ENCODE data around the gene NTSR1.
"Not testable (repeated sequence)": the region's sequence is repeated elsewhere in the genome, so short reads cannot be mapped to it uniquely, and the experiment has no call there.

The NTSR1 gene

GRCh38 chr20:62675156-62675876, 33.3 kb upstream of the NTSR1 start:
- FAIRE-seq: no peak

GRCh38 chr20:62675877-62676260, 32.8 kb upstream of the NTSR1 start:
- FAIRE-seq: no peak

DNA sequence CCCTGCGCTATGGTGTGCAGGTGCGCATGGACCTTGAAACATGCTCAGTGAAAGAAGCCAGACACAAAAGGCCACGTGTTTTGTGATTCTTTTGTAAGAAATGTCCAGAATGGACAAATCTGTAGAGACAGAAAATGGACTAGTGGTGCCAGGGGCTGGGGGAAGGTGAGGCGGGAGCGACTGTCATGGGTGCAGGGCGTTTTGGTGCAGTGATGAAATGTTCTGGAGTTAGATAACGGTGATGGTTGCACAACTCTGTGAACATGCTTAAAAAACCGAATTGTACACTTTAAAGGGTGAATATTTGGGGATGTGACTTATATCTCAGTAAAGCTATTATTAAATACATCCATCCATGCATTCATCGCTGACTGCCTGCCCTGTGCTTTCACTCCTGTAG, 31.7 kb upstream of the NTSR1 start:
- FAIRE-seq: no peak

DNA sequence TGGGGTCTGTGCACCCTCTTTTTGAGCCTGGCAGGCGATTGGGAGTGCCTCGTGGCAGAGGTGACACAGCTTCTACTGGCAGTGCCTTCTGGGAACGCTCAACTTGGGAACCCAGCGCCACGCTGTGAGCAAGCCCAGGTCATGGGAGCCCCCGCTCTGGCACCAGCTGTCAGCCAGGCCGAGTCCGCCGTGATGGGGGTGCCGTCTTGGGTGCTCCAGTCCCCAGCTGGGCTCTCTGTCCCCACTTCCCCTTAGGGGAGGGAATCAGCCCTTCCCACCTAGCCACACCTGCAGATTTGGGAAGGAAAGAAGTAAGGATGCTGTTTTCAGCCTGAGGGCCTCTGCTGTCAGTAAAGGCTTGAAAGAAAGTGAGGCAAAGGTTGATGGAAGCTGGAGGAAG, 31.0 kb upstream of the NTSR1 start:
- no peak for FAIRE-seq

GRCh38 chr20:62678553-62678952, 30.1 kb upstream of the NTSR1 start:
- FAIRE-seq: no peak

DNA sequence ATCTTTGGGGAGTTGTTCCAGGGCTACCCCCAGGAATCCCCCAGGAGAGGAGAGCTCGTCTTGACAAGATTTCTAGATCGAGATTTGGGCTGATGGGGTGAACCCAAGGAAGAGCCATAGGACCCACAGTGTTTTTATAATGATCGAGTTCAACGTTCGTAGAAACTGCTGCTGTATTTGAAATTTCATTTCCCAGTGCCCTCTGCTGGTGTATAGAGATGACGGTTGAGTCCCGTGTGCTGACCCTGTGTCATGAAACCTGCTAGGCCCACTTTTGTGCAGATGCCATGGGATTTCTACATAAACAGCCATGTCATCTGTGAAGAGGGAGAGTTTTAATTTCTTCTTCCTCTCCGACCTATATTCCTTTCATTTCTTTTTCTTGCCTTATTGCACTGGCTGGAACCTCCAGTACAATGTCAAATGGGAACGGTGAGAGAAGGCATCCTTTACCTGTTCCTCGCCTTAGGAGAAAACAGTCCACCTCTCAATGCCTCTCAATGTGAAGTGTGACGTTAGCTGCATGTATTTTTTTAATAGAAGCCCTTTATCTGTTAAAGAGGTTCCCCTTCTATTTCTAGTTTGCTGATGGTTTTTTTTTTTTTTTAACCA, 28.6 kb upstream of the NTSR1 start:
- FAIRE-seq: no peak

DNA sequence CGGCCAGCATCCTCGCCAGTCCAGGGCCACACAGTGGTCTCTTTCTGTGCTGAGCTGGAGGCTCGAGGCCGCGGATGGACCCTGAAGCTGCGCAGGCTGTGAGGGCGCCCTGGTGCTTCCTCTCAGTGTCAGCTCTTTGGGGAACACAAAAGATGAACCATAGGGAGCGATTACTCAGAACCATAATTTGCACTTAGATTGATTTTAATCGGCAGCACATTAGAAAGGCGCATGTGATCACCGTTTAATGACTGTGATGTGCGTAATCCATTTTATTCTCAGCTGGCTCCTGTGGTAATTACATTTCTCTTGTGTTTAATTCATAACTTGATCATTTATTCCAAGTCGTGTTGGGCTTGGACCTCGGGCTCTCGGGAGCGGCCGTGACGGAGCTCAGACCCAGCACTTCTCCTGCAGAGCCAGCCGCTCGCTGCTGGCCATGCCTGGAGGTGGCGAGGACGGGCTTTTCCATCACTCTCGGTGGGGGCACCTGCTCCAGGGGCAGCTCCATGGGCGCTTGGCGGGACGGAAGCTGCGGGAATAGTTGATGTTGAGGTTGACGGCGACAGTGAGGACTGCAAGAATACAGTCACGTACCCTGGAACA, 25.6 kb upstream of the NTSR1 start:
- no peak for FAIRE-seq

GRCh38 chr20:62683660-62684322, 24.8 kb upstream of the NTSR1 start:
- FAIRE-seq: not testable (repeated sequence)

- FAIRE-seq: no peak
These were observed 23.7 kb upstream of the NTSR1 start for GRCh38 chr20:62684981-62685380.

- no peak for FAIRE-seq
These were observed 22.7 kb upstream of the NTSR1 start for GRCh38 chr20:62685781-62686555.

- FAIRE-seq: no peak
These were observed 21.5 kb upstream of the NTSR1 start for GRCh38 chr20:62686869-62687830.

DNA sequence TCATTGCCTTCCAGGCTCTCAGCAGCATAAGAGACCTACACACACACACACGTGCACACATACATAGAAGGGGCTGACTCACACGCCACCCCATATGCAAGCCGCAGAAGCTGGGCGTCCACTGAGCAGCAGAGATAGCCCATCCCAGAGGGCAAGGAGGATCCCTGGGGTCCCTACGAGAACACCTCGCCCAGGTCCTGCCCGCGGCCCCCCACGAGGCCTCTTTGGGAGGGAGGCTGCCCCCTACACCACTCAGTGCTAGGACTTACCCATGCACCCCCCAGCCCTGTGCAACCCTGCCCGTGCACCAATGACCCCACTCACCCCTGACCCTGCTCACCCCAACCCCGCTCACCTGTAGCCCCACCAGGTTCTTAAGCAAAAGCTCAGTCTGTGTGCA, 20.6 kb upstream of the NTSR1 start:
- no peak for FAIRE-seq

DNA sequence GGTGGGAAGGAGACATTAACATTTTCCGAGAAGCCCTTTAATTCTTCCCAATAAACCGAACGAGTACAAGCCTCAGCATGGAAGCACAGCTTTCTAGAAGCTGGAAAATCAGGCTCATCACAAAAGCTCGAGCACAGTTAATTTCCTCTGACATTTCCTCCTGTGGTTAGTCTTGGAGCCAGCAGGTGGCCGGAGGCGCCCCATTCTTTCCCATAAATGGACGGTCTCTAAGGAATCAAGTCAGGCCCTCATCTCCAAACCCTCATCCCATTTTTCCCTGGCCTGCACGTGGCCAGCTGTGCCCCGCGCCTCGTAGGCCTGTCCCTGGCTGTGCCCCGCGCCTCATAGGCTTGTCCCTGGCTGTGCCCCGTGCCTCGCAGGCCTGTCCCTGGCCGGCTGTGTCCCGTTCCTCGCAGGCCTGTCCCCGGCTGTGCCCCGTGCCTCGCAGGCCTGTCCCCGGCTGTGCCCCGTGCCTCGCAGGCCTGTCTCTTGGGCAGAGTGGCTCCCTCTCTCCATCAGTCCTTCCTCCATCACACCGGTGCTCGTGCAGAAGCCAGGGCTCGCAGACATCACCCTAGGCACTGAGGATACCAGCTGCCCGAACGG, 19.7 kb upstream of the NTSR1 start:
- no peak for FAIRE-seq

DNA sequence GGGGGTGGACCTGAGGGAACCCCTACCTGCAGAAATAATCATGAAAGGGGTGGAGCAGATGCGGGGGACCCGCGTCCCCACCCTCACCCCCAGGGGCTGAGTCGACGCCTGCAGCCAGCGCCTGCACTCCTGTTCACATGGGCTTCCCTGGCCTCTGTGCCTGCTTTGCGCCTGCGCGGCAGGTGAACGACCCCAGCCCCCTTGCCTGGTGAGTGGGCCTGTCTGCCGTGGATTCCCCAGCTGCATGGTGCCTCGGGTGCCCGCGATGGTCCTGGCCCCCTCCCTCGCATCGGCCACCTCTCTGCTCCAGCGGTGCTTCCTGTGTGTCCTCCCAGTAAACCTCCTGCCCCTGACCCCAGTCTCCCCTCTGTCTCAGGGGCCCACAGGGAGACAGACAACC, 18.8 kb upstream of the NTSR1 start:
- FAIRE-seq: no peak

- no peak for FAIRE-seq
These were observed 18.3 kb upstream of the NTSR1 start for GRCh38 chr20:62690261-62690820.

GRCh38 chr20:62691487-62691886, 17.1 kb upstream of the NTSR1 start:
- no peak for FAIRE-seq

- no peak for FAIRE-seq
These were observed 16.5 kb upstream of the NTSR1 start for GRCh38 chr20:62692176-62692575.

- no peak for FAIRE-seq
These were observed 15.7 kb upstream of the NTSR1 start for GRCh38 chr20:62692801-62693523.

DNA sequence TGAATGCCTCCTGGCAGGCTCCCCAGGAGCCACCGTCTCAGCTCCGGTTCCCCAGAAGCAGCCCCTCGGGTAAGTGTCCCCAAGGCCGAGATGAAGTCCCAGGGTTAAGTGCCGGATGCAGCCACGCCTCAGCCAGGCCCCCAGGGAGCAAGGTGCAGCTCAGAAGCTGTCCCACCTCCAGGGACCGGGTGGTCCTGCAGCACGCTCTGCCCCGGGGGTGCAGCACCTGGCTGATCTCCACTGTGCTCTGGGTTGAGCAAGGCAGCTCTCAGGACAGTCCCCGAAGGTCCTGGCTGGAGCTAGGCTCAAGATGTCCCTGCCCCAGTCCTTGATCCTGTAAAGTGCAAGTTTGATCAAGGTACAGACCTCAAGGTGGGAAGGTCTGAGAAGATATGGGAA, 15.1 kb upstream of the NTSR1 start:
- no peak for FAIRE-seq

DNA sequence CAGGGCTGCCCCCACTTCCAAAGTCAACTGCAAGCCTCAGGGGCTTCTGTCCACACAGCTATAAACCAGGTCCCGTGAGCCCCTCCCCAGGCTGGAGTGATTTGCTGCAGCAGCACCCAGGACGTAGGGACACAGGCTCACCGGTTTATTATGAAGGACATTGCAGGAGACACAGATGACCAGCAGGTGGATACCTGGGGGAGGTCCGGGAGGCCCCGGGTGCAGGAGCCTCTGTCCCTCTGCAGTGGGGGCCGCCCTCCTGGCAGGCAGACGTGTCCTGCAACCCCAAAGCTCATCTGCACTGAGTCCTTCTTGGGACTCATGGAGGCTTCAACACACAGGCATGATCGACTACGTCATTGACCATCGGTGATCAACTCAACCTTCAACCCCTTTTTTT, 14.5 kb upstream of the NTSR1 start:
- no peak for FAIRE-seq
